HG02884 (cell line): ENCODE results near the gene IFTAP.
A peak's percentile ranks its signal among the peaks of the same experiment; 100 is the strongest.

Experiments
- ATAC-seq: cut with Tn5 transposase; IDR thresholded peaks from one replicate; pipeline ENCODE4 v1.9.1; 2021; ENCODE audit warnings: mild to moderate bottlenecking, moderate library complexity; ENCODE audit not compliant: unreplicated experiment

IFTAP gene

DNA sequence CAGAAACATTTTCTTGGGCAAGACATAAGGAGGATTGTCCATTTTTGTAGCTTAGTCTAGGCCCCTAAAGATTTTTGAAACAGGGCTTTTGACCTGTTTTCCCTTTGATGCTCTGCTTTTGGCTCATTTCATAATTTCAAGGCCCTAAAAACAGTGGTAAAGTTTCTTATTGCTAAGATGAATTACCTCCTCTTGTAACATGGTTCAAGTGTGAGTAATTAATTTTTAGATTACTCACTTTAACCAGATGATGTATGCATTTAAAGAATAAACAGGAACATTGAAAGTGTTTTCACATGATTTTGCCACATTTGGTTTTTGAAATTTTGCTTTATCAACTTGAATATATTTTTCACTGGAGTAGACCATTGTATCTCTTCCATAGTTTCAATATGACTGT, 2.6 kb downstream of the IFTAP start:
- no peak for ATAC-seq

DNA sequence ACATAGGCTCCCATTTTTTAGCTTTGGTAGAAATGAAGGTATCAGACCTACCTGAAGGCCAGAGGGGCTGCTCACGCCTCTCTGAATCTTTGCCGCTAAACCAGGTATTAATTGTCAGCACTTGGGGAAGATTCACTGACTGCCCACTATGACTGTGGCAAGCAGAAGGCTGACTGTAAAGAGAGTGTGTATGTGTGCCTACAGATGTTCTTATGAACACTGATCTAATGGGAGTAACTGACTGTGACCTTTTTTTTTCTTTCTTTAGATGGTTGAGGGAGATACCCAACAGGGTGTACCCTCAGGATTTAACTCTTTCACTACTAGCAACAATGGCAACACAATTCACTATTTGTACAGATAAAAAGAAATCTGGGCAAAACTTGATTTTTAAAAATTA, 3.7 kb downstream of the IFTAP start, which contains the start of gene RAG2:
Gene RAG2 (minus strand): TSS at position 186 of the 400 bp plus-strand sequence. CDS start 4,068 bp downstream, outside the sequence.
- no peak for ATAC-seq

DNA sequence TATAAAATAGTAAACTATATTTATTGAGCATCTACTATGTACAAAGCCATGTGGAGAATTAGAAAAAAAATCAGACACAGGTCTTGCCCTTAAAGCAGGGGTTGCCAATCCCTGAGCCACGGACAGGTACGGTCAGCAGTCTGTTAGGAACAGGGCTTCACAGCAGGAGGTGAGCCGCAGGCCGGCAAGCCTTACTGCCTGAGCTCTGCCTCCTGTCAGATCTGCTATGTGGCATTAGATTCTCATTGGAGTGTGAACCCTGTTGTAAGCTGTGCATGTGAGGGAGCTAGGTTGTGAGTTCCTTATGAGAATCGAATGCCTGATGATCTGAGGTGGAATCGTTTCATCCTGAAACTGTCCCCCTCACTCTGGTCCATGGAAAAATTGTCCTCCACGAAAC, 5.9 kb downstream of the IFTAP start:
- no peak for ATAC-seq

DNA sequence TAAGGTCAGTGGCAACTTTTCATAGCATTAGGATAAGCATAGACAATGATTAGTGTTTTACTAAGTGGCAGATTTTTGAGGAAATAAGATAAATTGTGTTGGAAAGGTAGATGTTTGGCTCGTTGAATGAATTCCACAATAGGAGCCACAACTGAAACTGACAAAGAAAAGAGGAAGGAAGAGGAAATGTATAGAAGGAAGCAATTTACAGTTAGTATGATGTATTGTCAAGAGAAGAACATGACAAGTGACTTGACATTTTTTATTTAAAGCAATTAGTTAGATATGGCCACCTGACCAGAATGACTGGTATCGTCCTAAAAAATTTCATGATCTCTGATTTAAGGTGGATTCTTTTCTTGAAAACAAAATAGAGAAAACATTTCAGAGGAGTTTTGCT, 6.9 kb downstream of the IFTAP start:
- ATAC-seq: no peak

DNA sequence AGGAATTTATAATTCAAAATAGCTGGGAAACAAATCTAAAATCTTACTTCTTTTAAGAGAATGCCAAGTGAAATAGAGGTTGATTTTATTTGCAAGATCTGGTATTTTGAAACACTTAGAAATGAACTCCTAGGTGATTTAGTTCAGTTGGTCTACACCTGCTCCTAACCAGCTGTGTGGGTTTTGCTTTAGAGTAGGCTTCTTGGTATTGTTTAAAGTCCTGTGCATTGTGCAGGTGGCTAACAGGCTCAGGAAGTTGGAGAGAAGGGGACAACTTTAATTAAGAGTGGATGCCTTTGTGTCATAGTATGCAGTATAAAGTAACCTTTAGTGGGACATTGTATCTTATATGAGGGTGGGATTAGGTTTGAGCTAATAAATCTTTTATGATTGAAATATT, 7.8 kb downstream of the IFTAP start:
- no peak for ATAC-seq

DNA sequence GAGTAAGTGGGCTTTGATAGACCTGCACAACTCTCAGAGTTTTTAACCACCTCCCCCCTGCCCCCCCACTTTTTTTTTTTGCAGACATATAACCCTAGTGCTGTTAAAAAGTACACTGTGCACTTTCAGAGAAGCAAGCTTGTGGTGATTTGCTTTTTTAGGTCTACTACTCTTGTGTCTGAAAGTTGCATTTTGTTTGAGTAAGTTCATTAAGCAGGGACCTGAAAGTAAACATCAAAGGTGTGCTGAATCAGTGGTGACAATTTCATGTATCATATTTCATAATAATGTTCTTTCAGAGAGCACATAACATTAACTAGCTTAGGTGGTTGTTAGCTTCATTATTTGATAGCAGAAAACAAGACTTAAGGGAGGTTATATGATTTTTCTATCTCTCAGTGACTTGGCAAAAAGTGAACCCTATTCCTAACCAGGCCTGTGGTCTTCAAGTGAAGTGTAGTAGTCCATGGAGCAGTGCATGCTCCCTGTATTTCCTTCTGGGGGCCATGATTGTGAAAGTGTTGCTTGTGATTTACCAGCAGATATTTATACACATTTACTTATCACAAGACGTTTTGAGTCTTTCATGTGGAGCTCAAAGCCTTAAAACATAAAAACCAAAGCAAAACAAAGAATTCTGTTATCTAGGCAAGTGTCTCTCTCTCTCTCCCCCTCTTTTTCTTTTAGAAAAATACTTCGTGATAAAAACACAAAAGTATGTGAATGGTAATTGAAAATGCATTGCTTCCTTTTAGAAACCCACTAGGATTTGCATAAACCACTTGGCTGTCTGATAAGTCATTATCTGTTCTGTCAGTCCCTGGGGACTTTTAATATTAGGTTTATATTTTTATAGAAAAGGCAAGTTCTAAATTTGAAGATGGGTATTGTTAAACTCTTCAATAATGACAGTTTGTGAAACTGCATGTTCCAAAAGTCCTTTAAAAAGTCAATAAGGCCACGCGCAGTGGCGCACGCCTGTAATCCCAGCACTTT, 11.2 kb downstream of the IFTAP start:
- no peak for ATAC-seq

DNA sequence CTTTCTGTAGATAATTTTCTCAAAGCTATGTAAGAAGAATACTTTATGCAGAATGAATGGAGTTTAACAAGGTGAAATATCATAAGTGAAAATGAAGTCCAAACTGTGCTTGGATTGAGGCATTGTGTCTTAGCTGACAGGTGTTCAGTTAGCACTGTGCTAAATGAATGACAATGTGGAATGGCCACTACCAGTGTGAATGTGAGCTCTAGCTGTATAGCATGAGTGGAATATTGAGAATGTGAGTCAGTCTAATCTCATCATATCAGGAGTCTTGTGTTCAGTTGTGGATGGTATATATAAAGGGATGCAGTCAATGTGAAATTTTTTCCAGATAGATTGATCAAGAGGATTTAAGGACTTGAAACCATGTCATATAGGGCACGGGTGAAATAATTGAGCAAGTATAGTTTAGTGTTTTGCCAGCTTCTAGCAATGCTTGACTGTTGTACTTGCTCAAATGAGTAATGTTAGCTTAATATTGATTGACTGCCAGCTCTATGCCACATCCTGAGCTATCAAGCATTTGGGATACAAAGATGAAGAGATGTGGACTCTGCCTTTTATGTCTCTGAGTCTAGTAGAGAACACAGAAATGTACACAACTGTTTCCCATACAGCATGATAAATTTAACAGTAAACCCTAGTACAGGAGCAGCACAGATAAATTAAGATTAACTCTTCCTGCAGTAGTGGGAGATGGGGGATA, 14.3 kb downstream of the IFTAP start:
- ATAC-seq: no peak

DNA sequence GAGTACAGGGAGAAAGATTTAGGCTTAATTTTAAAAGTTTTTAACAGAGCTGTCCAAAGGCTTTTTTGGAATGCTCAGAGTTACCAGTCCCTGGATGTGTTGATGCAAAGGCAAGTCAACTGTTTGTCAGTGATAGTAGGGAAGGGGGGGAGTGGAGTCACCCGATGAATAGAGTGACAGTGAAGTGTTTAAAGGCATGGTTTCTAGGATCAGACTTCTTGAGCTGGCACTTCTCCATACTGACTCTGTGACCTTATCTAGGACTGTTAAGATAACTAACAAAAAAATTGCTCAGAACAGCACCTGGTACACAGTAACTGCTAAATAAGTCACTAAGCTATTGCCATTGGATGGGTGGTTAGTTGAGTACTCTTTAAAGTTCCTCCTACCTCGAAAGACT, 15.1 kb downstream of the IFTAP start:
- no peak for ATAC-seq

DNA sequence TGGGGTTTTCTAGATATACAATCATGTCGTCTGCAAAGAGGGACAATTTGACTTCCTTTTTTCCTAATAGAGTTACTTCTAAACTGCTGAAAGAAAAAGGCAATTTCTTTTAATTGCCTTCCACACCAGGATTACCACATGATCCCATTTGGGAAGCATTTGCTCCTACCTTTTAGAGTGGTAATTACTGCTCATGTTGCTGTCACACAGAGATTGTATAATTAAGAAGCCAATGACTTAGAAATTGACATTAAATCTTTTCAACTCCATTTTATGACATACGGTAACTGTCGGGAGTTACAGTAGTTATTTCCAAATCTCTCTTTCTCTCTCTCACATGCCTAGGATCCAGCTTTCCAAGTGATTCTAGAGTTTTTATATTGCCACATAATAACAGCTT, 21.5 kb downstream of the IFTAP start:
- no peak for ATAC-seq

DNA sequence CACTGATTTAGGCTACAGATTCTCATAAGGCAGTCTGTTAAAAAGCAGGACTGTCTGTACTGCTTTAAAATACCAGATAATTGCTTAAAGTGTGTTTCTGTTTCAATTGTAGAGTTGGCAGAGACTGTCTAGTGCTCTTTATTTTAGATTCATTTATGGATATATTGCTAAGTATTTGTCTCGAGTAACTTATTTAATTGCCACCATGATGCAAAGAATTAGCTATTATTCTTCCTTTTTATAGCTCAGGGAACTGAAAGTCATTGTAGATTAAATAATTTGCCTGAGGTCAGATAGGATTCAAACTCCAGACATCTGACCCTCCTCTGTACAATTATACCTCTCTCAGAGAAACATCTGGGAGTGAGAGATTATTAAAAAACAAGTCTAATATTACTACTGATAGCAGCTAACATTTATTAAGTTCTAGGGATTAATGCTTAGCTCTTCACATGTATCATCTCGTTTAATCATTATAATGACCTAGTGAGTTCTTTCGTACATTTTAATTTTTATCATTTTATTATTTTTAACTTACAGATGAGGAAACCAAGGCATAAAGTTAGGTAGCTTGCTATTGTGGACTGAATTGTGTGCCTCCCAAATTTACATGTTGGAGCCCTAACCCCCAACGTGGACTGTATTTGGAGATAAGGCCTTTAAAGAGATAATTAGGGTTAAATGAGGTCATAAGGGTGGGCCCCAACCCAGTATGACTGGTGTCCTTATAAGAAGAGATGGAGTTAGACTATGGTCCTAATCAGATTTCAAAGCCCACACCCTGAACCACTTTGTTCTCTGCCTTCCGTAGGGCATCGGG, 23.5 kb downstream of the IFTAP start:
- ATAC-seq: no peak

DNA sequence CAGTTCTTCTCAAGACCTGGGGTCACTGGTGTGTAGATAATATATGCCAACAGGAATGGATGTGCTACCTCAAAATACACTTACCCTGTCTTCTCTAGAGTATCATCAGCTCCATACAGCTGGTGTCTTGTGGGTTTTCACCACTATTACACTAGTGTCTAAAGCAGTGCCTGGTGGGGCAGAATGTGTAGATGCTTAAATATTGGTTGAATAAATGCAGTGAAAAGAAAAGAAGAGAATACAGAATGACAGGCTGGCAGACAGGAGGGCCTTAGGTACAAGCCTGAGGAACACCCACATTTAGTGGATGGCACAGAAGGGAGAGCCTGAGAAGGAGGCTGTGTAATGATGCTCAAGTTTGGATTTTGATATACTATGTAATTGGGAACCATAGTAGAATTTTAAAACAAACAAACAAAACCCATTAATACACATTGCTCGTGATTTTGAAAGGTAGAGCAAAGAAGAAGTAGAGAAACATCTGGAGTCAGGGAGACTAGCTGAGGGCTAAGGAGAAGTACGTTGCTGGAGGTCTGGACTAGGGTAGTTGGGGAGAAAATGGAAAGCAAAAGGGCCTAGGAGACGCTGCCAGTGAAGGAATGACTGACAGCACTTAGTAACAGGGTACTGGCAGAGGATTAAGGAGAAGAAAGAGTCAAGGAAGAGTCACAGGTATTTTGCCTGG, 24.2 kb downstream of the IFTAP start:
- ATAC-seq: no peak

DNA sequence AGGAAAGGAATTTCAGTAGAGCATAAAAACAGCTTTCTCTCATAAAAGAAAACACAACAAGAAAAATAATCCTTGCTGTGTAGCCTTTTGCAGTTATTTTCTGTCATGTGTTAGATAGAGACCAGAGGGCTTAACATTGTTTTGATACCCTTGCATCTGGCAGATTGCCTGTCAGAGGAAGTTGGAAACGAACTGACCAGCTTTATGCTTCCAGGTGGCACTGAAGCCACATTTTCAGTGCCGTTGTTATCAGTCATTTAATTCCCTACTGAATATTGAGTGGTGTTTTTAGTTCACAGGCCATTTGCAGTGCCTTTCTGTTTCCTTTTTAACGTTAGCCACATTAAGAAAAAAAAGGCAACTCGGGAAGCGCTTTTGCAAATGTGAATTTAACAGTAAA, 25.2 kb downstream of the IFTAP start:
- ATAC-seq: no peak

DNA sequence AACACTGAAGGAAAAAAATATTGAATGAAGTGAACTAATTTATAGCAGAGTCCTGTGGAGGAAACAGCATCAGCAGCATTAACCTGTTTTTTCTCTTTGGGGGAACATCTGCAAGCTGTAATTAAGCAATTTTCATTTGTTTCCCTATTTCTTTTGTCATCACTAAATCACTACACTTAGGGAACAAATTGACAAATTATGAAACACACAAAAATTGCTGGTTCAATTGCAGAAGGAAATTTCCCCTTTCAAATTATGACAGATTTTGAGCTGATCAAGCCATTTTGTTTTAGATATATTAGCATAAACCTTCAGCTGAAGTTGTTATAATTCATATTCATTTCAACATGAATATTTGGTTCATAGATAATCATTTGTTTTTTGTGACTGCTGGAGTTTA, 25.9 kb downstream of the IFTAP start:
- ATAC-seq: no peak

DNA sequence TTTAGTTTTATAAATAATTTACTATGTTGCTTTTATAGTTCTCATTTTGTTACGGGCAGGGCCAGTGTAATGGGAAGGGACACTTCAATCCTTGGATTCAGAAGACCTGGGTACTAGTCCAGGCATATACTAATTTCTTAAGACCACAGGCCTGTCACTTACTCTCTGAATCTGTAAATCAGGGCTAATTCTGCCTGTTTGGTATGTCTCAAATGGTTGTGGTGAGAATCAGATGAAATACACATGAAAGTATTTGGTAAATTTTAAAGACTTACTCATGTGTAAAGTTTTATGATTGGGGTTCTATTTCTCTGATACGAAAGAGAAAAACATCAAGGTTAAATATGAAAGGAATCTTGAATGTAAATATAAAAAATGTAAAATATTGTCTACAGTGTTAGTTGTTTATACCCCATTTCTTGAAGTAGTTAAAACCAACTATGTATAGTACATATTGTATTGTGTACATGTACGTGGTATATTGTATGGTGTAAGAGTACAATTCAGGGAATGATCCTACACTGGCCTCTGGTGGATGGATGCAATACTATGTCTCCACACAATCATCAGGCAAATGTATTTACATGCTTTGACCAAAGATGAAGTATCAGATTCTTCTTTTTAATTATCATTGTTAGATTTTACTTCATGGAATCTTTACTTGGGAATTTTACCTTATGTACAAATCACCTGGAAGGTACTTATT, 28.3 kb downstream of the IFTAP start:
- ATAC-seq: peak; percentile 63

DNA sequence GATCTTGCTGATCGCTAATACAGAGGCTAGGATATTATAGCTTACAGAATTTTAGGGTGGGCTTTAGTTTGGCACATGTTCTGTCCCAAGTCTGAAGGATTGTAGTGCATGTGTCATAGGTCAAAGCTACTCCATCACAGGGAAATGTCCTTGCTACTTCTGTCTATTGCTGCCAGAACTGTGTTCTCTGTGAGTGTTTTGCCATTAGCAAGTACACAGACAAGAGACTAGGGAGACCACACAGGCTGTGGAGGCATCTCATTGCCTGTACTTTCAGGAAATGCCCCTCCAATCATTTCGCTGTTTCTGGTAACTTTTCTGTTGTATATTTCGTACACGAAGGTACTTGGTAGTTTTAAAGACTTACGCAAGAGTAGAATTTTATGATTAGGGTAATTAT, 29.2 kb downstream of the IFTAP start:
- ATAC-seq: no peak

DNA sequence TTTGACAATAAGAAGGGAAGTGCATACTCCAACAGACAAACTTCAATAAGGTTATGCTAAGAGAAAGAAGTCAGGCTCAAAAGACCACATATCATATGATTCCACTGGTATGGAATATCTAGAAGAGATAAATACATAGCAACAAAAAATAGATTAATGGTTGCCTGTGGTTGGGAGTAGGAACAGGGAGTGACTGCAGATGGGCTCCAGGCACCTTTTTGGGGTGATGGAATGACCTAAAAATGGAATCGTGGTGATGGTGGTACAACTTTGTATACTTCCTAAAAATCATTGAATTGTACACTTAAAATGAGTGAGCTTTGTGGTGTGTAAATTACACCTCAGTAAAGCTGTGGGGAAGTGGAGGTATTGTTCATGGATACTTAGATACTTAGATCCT, 32.7 kb downstream of the IFTAP start:
- ATAC-seq: no peak

DNA sequence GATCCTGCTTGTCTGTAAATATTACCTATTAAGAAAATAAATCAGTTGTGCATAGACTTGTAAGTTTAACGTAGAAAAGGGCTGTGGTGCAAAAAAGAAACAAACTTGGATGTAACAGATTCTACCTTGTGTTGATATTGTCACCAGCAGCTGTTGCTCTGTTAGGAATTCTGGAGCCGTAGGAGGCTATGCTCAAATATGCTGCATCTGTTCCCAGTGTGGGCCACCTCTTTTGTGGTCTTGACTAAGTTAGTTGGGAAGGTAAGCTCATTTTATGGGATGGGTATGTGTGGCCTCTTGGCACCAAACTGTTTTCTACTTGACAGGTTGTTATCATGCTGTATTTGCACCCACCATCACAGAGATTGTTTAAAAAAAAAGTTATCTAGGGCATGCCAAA, 33.2 kb downstream of the IFTAP start:
- no peak for ATAC-seq

DNA sequence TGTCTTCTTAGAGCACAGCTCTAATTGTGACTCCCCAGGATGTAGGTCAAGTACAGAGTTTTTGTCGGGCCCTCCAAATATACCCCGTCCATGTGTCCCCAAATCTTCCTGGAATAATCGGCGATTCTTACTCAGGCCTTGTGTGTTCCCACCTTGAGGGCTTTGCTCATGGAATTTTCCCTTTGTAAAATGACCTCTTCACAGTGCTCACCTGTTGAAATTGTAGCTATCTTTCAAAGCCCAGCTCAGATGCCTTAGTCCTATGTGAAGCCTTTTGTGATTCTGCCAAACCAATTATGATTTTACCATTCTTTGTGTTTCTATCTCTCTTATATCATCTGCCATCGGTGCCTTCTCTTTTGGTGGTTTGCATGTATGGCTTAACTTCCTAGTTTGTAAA, 33.8 kb downstream of the IFTAP start:
- no peak for ATAC-seq

DNA sequence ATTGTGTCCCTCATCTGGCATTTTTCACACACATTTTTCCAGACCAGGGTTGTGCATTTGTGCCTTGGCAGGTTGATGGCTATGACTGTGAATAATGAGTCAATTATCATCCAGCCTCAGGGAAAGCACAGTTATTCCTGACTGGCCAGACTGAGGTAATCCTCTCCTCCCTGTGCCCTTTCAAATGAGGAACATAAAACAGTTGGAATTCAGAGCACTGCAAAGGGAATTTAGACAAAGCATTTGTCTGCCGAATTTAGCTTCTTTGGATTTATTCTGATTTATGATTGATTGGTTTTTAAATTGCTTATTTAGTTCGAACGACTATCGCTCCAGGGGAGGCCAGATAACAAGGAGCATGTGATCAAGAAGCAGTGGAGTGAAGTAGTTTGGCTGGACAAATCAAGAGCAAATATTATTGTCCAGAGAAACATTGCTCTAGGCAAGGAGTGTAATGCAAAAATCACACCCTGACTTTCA, 34.5 kb downstream of the IFTAP start:
- ATAC-seq: no peak

DNA sequence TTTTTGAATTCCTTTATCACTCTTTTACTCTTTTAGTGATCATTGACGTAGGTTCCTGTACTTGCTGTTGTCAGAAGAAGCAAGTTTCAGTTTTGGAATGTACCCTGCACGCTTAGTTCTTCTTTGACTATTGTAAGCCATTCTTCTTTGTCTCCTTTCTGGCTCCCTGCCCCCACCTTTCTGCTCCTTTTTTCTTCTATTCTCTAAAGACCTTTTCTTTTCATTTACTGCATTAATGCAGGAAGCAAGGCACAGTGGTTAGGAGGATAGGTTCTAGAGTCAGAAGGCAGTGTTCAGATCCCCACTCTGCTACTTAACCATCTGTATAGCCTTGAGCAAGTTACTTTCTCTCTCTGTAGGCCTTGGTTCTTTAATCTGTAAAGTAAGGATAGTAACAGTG, 37.5 kb downstream of the IFTAP start:
- ATAC-seq: peak; percentile 90
